HG02973 (cell line): Measurements from ENCODE around the gene CUX1.
"Not testable (repeated sequence)": the region's sequence is repeated elsewhere in the genome, so short reads cannot be mapped to it uniquely, and the experiment has no call there.

Source experiments
- ATAC-seq: cut with Tn5 transposase; IDR thresholded peaks from one replicate; pipeline ENCODE4 v1.9.1; 2021; ENCODE audit warnings: moderate library complexity; ENCODE audit not compliant: unreplicated experiment

Gene CUX1

GRCh38 chr7:101913247-101913721, 95.9 kb downstream of the CUX1 start:
- no peak for ATAC-seq

- ATAC-seq, result no peak
These were observed 96.4 kb downstream of the CUX1 start for GRCh38 chr7:101913851-101914250.

- ATAC-seq, result no peak
These were observed 97.6 kb downstream of the CUX1 start for GRCh38 chr7:101915000-101915399.

GRCh38 chr7:101916041-101916800, 98.8 kb downstream of the CUX1 start:
- ATAC-seq, result no peak

- no peak for ATAC-seq
These were observed 99.5 kb downstream of the CUX1 start for GRCh38 chr7:101916876-101917275.

GRCh38 chr7:101917566-101917965, 100.1 kb downstream of the CUX1 start:
- no peak for ATAC-seq

GRCh38 chr7:101918426-101918825, 101.0 kb downstream of the CUX1 start:
- ATAC-seq, result no peak

- no peak for ATAC-seq
These were observed 102.1 kb downstream of the CUX1 start for GRCh38 chr7:101919363-101920115.

- ATAC-seq, result no peak
These were observed 103.6 kb downstream of the CUX1 start for GRCh38 chr7:101921061-101921460.

GRCh38 chr7:101921546-101922489, 104.4 kb downstream of the CUX1 start:
- ATAC-seq, result not testable (repeated sequence)

- ATAC-seq, result no peak
These were observed 105.5 kb downstream of the CUX1 start for GRCh38 chr7:101922631-101923601.

GRCh38 chr7:101923602-101923985, 106.2 kb downstream of the CUX1 start:
- ATAC-seq, result no peak

GRCh38 chr7:101924171-101924570, 106.7 kb downstream of the CUX1 start:
- ATAC-seq, result no peak

- ATAC-seq, result no peak
These were observed 108.8 kb downstream of the CUX1 start for GRCh38 chr7:101926265-101926664.

GRCh38 chr7:101927389-101927788, 110.0 kb downstream of the CUX1 start:
- ATAC-seq, result no peak

GRCh38 chr7:101927802-101928201, 110.4 kb downstream of the CUX1 start:
- ATAC-seq, result no peak

GRCh38 chr7:101929256-101929655, 111.8 kb downstream of the CUX1 start:
- ATAC-seq, result no peak

GRCh38 chr7:101929911-101930310, 112.5 kb downstream of the CUX1 start:
- ATAC-seq, result not testable (repeated sequence)

GRCh38 chr7:101932083-101932482, 114.7 kb downstream of the CUX1 start:
- no peak for ATAC-seq

GRCh38 chr7:101933028-101933427, 115.6 kb downstream of the CUX1 start:
- ATAC-seq, result no peak
